HG02610 (cell line): ENCODE results near the gene MYOM1.

Experiments
- ATAC-seq: cut with Tn5 transposase; IDR thresholded peaks from one replicate; pipeline ENCODE4 v1.9.1; 2021; ENCODE audit warnings: mild to moderate bottlenecking, moderate library complexity; ENCODE audit not compliant: unreplicated experiment

The MYOM1 gene

GRCh38 chr18:3120356-3120755 lies 99.4 kb downstream of the MYOM1 start:
- ATAC-seq, result no peak

GRCh38 chr18:3119401-3120341 lies 100.1 kb downstream of the MYOM1 start:
- no peak for ATAC-seq

GRCh38 chr18:3118195-3119010 lies 101.4 kb downstream of the MYOM1 start:
- no peak for ATAC-seq

- no peak for ATAC-seq
These were observed 102.1 kb downstream of the MYOM1 start for GRCh38 chr18:3117493-3118192.

- ATAC-seq, result no peak
These were observed 104.2 kb downstream of the MYOM1 start for GRCh38 chr18:3115447-3116030.

- no peak for ATAC-seq
These were observed 105.3 kb downstream of the MYOM1 start for GRCh38 chr18:3114451-3114850.

- ATAC-seq, result no peak
These were observed 105.7 kb downstream of the MYOM1 start for GRCh38 chr18:3114026-3114425.

GRCh38 chr18:3111523-3112240 lies 108.1 kb downstream of the MYOM1 start:
- no peak for ATAC-seq

GRCh38 chr18:3110034-3110752 lies 109.6 kb downstream of the MYOM1 start:
- no peak for ATAC-seq

- ATAC-seq, result no peak
These were observed 112.0 kb downstream of the MYOM1 start for GRCh38 chr18:3107740-3108151.

GRCh38 chr18:3104190-3105054 lies 115.3 kb downstream of the MYOM1 start:
- ATAC-seq, result no peak

GRCh38 chr18:3103576-3103975 lies 116.2 kb downstream of the MYOM1 start:
- ATAC-seq, result no peak

- ATAC-seq, result no peak
These were observed 116.8 kb downstream of the MYOM1 start for GRCh38 chr18:3102983-3103382.

- ATAC-seq, result no peak
These were observed 119.2 kb downstream of the MYOM1 start for GRCh38 chr18:3100498-3101132.

GRCh38 chr18:3099327-3099726 lies 120.4 kb downstream of the MYOM1 start:
- no peak for ATAC-seq

- no peak for ATAC-seq
These were observed 122.7 kb downstream of the MYOM1 start for GRCh38 chr18:3097082-3097481.

GRCh38 chr18:3095921-3096320 lies 123.8 kb downstream of the MYOM1 start:
- ATAC-seq, result no peak

GRCh38 chr18:3094338-3094684 lies 125.5 kb downstream of the MYOM1 start:
- ATAC-seq, result no peak
